ENCODE measurements around the gene GMFB. TPM values are rescaled to one million over a fixed set of nuclear protein-coding genes. Genes with fewer than 3 reads are reported as not detected.

Gene GMFB
- total RNA-seq, result 113 and 114 TPM in 2 replicates

DNA sequence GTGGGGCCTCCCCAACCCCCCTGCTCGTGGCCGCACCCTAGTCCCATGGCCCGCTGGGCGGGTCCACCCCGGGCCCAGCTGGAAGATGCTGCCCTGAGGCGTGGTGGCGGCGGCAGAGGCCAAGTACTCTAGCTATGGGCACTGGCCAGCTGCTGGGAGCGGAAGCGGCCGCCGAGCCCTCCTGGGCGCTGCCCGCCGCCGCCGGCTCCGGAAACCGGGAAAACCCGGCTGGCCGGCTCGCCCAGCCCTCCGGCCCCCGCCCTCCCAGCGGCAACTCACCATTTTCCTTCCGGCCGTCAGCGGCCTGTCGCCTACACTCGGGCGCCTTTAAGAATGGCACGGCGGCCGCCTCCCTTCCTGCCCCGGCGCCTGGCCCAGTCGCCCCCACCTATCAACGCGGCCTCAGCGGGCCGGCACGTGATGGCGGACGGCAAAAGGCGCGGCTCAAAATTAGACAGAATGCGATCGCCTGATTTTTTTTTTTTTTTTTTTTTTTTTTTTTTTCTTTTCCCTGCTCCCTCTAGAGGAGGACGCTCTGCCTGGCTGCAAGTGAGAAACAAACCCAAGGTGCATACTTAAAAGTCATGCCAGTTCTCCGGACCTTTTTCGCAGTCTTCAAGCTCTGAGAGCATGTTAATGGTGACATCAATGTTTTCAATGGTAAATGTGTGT, at the start of gene GMFB:
Gene GMFB (minus strand): TSS at position 335 of the 672 bp plus-strand sequence. CDS start 53 bp downstream, at position 282.
- DNase-seq, result peak; percentile 97

DNA sequence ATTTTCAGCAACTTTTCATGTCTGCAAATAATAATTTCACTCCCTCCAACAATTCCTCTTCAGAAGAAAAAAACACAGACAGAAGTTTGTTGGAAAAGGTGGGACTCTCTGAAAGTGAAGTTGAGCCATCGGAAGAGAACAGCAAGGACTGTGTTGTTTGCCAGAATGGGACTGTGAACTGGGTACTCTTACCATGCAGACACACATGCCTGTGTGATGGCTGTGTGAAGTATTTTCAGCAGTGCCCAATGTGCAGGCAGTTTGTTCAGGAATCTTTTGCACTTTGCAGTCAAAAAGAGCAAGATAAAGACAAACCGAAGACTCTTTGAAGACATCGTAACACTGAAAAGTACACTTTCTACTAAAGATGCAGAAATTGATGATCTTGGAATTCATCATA, 49.3 kb upstream of the GMFB start:
- DNase-seq, result no peak

DNA sequence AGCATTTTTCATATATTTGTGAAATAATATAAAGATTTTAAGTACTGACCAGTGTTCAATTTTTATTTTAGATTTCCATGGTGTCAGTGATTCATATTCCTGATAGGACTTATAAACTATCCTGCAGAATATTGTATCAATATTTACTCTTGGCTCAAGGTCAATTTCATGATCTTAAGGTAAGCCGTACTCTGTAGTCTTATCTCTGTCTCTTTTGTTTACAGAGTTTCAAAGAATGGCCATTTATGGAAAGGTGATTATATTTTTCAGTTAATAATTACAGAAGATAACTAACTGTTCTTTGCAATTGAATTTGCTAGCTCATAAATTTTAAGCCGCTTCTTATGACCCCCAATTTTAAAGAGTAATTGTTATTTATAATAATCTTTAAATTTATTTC, 48.9 kb upstream of the GMFB start:
- DNase-seq, result no peak

DNA sequence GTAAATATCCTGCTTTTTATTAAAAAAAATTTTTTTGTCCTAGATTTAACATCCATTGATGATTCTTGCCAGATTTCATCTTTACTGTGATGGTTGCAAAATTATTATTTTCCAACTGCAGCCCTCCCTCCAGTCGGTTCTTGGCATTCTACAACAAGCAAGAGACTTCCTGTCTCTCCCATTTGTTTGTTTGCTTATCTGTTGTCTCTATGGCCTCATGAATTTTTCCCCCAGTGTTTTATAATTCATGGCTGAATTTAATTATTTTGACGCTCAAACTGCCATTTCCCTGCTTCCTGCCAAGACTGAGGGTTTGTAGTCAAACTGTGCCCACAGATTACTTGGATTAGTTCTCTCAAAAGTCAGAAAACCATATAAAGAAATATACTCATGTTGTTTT, 46.9 kb upstream of the GMFB start:
- DNase-seq, result no peak

DNA sequence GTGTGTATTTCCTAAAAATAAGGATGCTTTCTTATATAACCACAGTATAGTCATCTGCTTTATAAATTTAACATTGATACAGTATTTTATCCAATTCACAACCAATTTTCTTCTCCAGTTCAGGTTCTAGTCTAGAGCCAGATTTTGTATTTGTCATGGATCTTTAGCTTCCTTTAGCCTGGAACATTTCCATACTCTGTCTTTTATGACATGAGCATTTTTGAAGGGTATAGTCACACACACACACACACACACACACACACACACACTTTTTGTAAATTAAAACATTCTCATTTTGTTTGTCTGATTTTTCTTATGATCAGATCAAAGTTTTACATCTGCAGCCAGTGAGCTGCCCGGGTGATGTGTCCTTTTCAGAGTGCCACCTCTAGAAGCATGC, 46.3 kb upstream of the GMFB start:
- DNase-seq, result no peak

DNA sequence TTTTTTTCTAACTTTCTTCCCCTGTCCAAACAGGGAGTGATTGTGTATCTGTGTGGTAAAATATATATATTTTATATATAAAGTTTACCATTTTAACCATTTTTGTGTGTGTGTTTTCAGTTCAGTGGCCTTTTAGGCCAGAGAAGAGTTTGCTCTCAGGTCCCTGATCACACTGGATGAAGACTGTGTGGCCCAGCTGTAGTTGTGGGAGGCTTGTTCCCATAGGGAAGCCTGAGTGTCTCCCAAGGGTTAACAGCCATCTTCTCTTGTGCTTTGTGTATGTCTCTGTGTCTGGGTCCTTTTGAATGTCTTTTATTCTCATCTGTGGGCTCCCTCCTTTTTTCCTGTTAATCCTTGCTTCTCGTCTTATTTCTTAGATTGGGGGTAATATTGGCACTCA, 44.3 kb upstream of the GMFB start:
- DNase-seq, result no peak

DNA sequence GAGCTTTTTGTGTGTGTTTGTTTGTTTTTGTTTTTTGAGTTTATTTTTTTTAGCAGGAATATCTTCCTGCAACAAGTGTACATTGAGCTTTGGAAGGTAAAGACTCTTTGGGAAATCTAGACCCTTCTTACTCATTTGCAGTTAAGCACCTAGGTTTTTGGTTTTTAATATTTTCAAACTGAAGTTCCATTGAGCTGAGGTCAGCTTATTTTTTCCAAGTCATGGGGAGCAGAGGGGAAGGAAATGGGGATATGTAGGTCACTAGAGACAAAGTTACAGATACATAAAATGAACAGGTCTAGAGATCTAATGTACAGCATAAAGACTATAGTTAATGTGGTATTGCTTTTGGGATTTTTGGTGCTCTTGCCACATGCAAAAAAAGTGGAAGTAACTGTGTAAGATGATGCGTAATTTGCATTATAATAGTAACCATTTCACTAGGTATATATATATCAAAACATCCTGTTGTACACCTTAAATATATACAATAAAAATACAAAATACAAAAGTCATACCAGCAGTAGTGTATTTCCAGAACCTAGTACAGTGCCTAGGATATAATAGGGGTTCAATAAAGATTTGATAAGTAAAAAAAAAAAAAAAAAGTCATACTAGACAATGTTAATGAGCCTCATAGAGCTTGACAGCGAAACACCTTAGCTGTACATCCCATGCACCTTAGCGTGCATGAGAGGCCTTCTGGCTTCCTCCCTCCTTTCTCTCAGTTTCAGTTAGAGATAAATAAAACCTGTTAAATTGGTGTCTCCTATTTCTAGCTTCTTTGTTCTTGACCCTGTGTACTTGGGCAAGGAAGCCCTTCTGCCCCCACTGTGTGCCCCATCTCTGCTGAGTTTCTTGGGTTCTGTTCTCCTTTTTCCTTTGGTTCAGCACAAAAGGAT, 43.6 kb upstream of the GMFB start:
- no peak for DNase-seq

DNA sequence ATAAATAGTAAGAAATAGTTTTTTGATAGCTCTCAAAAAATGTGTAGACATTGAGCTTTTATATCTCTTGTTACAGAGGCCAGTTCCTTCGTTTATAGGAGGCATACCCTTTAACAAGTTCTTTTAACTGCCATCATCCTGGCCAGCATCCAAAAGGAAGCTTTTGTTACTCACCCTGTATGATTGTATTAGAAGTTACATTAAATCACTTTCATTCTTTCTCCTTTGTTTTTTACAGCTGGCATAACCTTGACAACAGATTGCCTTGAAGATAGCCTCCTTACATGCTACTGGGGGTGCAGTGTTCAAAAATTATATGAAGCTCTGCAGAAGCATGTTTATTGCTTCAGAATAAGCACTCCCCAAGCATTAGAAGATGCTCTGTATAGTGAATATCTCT, 41.0 kb upstream of the GMFB start:
- peak; percentile 92 for DNase-seq

DNA sequence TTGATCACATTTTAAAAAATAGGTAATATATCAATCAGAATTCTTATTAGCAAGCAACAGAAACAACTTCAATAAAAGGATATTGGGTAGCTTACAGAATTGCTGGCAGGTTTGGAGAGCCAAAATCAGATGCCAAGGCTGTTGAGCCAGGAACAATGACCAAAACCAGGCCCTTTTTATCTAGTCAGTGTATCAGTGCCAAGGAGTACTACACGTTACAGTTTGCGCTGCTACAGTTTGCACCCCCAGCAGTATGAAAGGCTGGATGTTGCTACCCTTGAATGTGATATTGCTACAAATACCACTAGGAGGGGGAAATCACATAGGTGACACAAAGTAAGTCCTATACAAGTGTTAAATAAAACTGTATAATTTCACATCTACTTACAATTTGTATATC, 40.2 kb upstream of the GMFB start:
- DNase-seq, result no peak

DNA sequence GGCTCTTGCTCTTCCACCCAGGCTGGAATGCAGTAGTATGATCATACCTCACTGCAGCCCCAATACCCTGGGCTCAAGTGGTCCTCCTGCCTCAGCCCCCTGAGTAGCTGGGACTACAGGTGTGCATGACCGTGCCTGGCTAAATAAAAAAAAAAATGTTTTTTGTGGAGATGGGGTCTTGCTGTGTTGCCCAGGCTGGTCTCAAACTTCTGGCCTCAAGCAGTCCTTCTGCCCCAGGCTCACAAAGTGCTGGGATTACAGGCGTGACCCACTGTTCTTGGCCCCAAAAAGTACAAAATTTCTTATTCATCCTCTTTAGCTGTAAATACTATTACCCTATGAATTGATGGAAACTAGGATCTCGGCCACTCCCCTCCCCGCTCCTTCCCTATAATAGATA, 35.6 kb upstream of the GMFB start:
- no peak for DNase-seq

DNA sequence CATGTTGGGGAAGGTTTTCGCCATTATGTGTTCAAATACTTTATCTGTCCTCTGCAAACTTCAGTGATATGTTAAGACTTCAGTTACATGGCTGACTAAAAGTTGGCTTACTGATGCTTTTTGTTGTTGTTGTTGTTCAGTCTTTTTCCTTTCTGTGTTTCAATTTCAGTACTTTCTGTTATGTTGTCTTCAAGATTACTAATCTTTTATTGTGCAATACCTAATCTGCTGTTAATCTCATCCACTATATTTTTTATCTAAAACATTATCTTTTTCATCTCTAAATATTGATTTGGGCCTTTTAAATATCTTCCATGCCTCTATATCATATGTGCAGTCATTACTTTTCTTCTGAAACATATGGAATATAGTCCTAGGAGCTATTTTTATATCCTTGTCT, 27.9 kb upstream of the GMFB start:
- no peak for DNase-seq

DNA sequence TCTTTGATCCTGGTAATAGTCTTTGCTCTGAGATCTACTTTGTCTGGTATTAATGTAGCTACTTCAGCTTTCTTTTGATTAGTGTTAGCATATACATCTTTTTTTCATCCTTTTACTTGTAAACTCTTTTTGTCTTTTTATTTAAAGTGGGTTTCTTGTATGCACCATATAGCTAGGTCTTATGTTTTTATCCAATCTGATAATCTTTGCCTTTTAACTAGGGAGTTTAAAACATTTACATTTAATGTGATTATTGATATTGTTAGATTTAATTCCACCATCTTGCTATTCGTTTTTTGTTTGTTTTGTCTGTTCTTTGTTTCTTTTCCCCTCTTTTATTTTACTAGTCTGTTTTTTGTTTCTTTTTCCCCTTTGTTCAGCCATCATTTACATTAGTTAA, 26.9 kb upstream of the GMFB start:
- no peak for DNase-seq

DNA sequence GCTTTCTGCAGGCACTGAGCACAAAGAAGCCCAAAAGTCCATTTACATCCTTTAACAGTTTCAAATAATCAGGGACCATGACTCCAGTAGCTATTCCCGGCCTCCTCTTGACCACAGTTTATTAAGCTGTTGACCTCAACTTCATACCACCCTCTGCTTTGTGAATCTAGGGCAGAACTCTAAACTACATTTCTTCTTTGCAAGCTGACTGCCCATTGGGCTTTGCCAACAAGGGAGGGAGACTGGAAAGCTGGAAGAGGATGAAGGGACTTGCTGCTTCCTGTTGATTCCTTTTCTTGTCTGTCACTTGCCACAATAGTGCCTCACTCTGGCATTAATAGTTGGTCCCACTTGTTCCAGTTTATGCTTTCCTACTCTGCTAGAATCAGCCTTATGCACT, 23.6 kb upstream of the GMFB start:
- no peak for DNase-seq

DNA sequence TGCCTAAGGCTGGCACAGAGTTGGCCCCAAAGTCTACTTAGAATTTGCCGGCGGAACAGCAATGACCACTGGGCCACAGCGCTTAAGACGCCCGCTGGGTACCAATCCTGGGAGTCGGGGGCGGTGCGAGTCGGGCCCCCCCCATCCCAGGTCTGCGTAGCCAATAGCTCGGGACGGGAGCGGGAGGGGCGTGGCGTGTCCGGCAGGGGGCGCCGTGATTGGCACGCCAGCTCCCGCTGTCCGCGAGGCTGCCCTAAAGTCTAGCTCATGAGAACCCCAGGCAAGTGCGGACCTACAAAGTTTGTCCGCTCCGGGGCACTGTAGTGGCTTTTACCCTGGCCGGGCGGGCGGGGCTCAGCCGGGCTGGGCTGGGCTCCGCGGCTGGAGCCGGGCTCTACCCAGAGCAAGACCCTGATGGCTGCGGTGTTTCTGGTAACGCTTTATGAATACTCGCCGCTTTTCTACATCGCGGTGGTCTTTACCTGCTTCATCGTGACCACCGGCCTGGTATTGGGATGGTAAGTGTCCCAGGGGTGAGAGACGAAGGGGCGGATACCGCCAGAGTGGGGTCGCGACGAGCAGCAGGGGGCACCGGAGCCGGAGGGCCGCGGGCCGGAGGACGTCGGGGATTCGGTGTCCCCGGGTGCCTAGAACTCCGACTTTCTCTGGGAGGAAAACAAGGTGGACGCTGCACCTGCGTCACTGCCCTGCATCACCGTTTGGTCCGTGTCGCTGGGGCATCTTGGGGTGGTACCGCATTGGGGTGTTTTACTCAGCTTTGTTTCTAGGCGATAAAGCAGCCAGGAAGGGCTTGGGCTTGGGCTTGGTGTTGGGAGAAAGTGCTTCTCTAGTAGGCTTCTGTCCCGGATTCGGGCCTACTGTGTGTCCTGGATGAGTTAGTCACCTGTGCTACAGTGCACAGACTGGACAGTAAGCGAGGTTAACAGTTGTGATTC, 21.0 kb upstream of the GMFB start, which contains the start of gene CGRRF1:
Gene CGRRF1 (plus strand): TSS at position 361 of the 956 bp plus-strand sequence. CDS start 54 bp downstream, at position 415.
- DNase-seq, result peak; percentile 99

DNA sequence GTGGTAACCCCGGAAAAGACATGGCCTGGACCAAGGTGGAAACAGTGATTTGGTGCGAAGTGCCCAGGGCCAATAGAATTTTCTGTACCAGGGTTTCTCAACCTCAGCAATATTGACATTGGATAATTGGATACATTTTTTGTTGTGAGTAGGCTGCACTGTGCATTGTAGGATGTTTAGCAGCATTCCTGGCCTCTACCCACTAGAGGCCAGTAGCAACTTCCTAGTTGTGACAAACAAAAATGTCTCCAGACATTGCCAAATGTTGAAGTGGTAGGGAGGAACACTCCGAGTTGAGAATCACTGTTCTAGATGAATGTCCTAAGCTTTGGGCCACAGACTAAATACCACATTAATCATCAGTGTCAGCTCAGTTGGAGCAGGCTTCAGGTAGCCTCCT, 14.7 kb upstream of the GMFB start:
- peak; percentile 59 for DNase-seq

DNA sequence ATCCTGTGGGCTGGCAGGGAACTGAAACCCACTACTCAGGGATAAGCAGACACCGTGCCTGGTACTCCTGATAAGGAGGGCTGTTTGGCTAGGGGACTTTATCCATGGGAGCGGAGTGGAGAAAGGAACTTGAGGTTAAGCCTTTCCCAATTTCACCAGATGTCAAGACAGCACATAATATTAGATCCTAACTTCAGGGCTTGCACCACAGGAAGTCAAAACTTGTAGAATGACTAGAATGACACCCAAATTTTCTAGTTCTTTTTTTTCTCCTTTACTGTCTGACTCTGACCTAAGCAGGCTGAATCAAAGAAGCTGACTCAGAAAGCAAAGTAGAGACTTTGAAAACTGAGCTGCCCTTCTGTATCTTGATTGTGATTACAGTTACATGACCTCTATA, 13.8 kb upstream of the GMFB start:
- no peak for DNase-seq

DNA sequence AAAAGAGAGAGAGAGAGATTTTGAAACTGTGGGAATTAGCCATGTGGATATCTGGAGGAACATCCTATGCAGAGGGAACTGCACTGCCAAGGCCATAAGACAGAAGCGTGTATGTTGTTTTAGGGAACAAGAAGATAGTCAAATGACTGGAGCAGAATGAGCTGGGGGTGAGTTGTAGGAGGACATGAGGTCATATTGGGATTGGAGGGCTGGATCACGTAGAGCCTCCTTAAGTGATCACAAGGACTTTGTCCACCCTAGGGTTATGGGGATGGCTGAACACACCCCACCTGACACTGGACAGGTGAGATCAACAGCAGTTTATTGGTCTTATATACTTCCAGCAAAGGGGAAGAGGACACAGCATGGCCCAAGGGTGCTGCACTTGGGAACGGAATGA, 12.7 kb upstream of the GMFB start:
- DNase-seq, result no peak

DNA sequence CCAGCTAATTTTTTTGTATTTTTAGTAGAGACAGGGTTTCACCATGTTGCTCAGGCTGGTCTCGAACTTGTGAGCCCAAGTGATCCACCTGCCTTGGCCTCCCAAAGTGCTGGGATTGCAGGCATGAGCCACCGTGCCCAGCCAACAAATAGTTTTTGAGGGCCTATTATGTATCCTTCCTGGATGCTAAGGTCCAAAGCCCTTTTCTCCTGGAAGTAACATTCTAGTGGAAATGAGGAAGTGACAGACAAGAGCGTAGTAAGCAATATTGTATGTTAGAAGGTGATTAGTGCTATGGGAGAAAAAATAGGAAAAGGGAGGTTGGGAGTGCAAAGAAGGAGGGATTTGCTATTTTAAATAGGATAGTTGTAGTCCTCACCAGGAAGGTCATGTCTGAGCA, 12.0 kb upstream of the GMFB start:
- no peak for DNase-seq

DNA sequence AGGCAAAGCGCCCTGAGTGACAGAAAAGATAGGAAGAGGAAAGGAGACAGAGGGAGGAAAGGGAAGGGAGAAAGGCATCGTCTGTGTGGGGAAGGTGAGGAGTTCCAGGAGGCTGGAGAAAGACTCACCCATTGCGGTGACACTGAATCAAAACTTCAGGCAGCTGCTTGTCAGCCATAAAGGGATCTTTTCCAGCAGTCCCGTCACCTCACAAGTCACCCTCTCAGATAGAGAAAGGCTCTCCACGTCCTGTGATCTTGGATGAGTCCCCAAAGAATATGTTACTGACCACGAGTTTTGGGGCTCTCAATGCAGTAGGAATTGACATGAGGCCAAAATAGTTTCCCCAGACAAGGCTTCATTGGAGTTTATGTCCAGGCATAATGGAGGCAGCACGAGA, 9.8 kb upstream of the GMFB start:
- DNase-seq, result no peak

DNA sequence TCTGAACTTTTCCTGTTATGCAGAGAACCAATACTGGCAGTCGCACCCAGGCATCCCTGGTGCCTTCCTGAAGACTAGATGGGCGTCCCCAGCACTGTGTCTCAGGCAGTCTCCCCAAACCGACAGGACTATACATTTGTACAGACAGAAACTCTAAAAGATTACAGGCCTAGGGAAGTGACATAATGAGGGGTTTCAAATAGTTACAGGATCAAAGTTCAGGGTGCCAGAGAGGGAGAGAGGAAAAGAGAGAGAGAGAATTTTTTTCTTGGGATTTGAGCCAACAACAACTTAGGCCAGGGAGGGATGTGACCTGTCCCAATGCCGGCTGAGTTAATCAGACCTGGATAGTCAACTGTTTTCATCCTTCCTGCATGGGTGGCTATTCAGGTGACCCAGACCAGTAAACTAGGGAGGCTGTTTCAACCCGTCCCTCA, 9.3 kb upstream of the GMFB start:
- no peak for DNase-seq

DNA sequence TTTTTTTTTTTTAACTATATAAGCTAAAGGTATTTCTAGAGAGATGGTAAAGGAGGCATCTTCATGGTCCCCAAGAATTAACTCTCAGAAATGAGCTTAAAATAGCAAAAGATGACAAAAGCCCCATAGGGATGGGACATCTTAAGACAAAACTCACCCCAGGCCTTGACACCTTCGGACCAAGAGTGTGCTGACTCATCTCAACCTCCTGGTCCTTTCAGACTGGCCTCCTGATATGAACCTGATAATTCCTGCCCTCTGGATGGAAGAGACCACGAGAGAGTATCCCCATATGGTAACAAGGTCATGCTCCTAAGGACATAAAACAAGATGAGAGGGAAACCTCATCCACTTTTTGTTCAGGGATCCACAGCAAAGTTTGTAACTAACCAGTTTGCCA, 8.4 kb upstream of the GMFB start:
- no peak for DNase-seq

DNA sequence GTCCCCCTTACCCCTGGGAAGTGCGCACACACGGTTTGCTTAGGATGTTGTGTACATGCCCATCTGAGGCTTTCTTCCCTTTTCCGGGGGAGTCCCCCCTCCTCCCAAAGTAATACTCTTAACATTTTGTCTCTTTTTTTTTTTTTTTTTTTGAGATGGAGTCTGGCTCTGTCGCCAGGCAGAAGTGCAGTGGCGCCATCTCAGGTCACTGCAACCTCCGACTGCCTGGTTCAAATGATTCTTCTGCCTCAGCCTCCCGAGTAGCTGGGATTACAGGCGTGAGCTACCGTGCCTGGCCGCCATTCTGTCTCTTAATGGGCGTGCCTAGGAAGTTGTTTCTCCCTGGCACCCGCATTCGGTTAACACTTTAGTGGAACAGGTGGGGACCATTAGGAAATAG, 4.5 kb upstream of the GMFB start:
- DNase-seq, result no peak
